ENCODE measurements around the gene GRK5.

Gene GRK5

DNA sequence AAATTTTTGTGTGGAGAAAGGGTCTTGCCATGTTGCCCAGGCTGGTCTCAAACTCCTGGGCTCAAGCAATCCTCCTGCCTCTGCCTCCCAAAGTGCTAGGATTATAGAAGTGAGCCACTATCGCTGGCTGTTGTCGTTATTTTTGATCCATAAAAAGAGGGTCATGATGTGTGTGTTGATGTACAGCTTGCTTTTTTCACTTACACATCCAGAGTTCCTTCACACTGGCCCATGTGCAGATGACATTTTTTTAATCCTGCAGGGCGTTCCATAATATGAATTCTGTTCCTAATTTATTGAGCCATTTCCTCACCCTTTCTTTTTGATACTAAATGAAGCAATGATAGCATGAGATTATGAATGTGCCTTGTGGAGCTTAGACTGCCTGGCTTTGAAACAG, 40.8 kb downstream of the GRK5 start:
- TF ChIP-seq, protein P1, sequence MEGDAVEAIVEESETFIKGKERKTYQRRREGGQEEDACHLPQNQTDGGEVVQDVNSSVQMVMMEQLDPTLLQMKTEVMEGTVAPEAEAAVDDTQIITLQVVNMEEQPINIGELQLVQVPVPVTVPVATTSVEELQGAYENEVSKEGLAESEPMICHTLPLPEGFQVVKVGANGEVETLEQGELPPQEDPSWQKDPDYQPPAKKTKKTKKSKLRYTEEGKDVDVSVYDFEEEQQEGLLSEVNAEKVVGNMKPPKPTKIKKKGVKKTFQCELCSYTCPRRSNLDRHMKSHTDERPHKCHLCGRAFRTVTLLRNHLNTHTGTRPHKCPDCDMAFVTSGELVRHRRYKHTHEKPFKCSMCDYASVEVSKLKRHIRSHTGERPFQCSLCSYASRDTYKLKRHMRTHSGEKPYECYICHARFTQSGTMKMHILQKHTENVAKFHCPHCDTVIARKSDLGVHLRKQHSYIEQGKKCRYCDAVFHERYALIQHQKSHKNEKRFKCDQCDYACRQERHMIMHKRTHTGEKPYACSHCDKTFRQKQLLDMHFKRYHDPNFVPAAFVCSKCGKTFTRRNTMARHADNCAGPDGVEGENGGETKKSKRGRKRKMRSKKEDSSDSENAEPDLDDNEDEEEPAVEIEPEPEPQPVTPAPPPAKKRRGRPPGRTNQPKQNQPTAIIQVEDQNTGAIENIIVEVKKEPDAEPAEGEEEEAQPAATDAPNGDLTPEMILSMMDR (IDR thresholded peaks at IDR 0.05) = no peak
- Histone ChIP-seq H3K4me1 (ENCODE audit: control insufficient read depth in 1 of 2, insufficient read depth in 1 of 2, low read depth in 1 of 2, low read length in 1 of 2) (no peaks in the 10 kb centered on the region), H3K9me3 (no peaks in the 10 kb centered on the region), H3K4me3 (ENCODE audit: low read depth in 1 of 2, low read length in 1 of 2) (no peak overlapping the region), H3K27ac (no peak overlapping the region), H3K27me3 (no peaks in the 10 kb centered on the region), H3K36me3 (no peaks in the 10 kb centered on the region)

DNA sequence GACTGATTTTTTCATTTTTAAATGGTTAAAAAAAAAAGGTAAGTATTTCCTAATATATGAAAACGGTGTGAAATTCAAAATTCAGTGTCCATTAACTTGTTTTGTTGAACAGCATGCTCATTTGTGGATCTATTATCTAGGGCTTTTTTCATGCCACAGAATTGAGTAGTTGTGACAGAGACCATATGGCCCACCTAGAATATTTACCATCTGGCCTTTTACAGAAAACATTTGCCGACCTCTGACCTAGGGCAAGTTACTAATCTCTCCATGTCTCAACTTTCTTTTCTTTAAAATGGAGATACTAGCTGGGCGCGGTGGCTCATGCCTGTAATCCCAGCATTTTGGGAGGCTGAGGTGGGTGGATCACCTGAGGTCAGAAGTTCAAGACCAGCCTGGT, 41.3 kb downstream of the GRK5 start:
- no peak overlapping the region for H3K27ac ChIP-seq
- TF ChIP-seq, protein P1 (IDR thresholded peaks at IDR 0.05) = no peak

DNA sequence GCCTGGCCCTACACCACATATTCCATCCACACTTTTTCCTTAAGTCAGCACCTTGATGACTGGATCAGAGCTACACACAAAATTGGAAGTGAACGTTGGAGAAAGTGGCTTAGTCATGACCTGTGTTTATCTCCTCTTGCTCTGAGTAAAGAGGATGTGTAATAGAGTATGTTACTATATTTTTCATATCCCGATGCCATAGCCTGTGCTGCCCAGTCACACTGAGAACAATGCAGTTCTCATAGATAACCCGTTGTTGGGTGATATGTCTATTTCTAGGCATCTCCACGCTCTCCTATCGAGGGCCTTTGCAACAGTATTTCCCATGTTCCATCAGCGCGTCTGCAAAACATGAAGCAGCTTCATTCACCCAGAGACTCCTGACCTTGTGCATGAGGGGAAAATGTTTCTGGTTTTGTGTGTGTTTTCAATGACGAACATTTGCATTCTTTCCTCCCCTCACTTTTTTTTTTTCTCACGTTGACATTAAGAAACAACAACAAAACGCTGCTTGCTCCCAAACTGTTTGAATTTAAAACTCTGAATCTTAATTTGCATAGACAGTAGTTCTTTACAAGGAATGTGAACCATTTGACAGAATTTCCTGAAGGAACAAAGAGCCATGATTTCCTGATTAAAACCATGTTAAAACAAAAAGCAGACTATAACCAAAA, 43.4 kb downstream of the GRK5 start:
- Histone ChIP-seq H3K27ac (no peak overlapping the region), H3K9me3 (no peaks in the 10 kb centered on the region), H3K4me3 (ENCODE audit: low read depth in 1 of 2, low read length in 1 of 2) (no peak overlapping the region), H3K36me3 (no peaks in the 10 kb centered on the region), H3K27me3 (no peaks in the 10 kb centered on the region), H3K4me1 (ENCODE audit: control insufficient read depth in 1 of 2, insufficient read depth in 1 of 2, low read depth in 1 of 2, low read length in 1 of 2) (no peaks in the 10 kb centered on the region)
- TF ChIP-seq, protein P1 (IDR thresholded peaks at IDR 0.05) = no peak

More for the DNA sequence above, 41.3 kb downstream of the GRK5 start:
- H3K4me1 ChIP-seq (ENCODE audit: control insufficient read depth in 1 of 2, insufficient read depth in 1 of 2, low read depth in 1 of 2, low read length in 1 of 2) = no peaks in the 10 kb centered on the region
- H3K4me3 ChIP-seq (ENCODE audit: low read depth in 1 of 2, low read length in 1 of 2) = no peak overlapping the region
- H3K9me3 ChIP-seq = no peaks in the 10 kb centered on the region
- H3K36me3 ChIP-seq = no peaks in the 10 kb centered on the region
- H3K27me3 ChIP-seq = no peaks in the 10 kb centered on the region

DNA sequence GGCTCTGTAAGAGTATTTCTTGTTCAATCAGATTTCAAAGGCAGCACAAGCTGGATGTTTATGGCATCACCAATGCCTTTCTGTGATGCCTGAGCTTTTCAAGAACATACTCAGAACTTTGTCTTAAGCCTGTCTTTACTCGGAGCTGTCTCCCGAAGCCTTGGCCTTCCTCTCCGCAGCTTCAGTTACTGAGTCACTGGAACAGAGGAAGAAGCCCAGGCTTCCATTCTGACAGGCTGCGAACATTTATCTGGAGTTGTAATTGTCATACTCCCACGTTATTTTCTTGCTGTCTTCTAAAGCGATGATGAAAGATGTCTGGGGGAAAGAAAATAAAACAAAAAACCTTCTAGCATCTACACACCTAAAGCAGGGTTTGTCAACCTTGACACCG, 43.9 kb downstream of the GRK5 start:
- H3K4me1 ChIP-seq (ENCODE audit: control insufficient read depth in 1 of 2, insufficient read depth in 1 of 2, low read depth in 1 of 2, low read length in 1 of 2) = no peaks in the 10 kb centered on the region
- H3K36me3 ChIP-seq = no peaks in the 10 kb centered on the region
- H3K9me3 ChIP-seq = no peaks in the 10 kb centered on the region
- TF ChIP-seq, protein P1 (IDR thresholded peaks at IDR 0.05) = no peak
- H3K4me3 ChIP-seq (ENCODE audit: low read depth in 1 of 2, low read length in 1 of 2) = no peak overlapping the region
- H3K27me3 ChIP-seq = no peaks in the 10 kb centered on the region
- H3K27ac ChIP-seq = no peak overlapping the region

DNA sequence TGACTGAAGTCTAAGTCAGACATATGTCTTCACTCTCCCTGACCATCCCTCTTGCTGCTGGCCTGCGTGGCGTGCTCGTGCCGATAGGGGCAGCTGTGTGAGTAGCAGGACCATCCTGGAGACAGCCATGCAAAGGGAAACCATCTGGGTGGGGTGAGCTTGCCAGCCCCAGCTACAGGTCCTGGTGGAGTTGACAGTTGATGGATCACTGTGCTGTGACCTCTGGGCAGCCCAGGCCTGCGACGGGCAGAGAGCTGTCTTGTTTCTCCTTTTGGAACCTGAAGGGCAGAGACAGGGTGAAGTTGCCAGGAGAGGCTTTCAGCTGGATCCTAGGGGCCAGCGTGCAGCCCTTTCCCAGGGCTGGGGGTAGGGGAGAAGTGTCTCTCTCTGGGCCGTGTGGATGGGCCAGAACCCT, 44.7 kb downstream of the GRK5 start:
- Histone ChIP-seq H3K27ac (no peak overlapping the region), H3K36me3 (no peaks in the 10 kb centered on the region), H3K4me3 (ENCODE audit: low read depth in 1 of 2, low read length in 1 of 2) (no peak overlapping the region), H3K4me1 (ENCODE audit: control insufficient read depth in 1 of 2, insufficient read depth in 1 of 2, low read depth in 1 of 2, low read length in 1 of 2) (no peaks in the 10 kb centered on the region), H3K27me3 (no peaks in the 10 kb centered on the region), H3K9me3 (no peaks in the 10 kb centered on the region)
- TF ChIP-seq, protein P1 (IDR thresholded peaks at IDR 0.05) = no peak

Data from neutrophil (primary cell).